ENCODE measurements around the gene CATSPERZ. TPM values are rescaled to one million over a fixed set of nuclear protein-coding genes. Genes with fewer than 3 reads are reported as not detected.

The CATSPERZ gene
- total and polyA plus RNA-seq, 2 of the 8 experiments (the other 6 are each of a cell fraction or from before 2014, with no cell fraction given) = 0.77 TPM; not detected in 1

GRCh38 chr11:64353715-64354506 is 53.8 kb downstream of the CATSPERZ start:
- Histone ChIP-seq H2BK12ac (ENCODE audit: low read depth, low read length) (no peak overlapping the region; the same call in 1 of the 2 replicates), H2AK5ac (ENCODE audit: low read depth, low read length) (peak overlapping the region; percentile 86; the same call in 1 of the 2 replicates), H2BK120ac (replicated peaks; ENCODE audit: low read depth, low read length) (no peak overlapping the region), H3K27ac (ENCODE audit: low read depth, low read length) (no peak overlapping the region), H3K36me3 (ENCODE audit: control insufficient read depth in 2 of 4, insufficient read depth in 4 of 4, low read length in 3 of 4) (no peaks in the 10 kb centered on the region), H3K4me1 (replicated peaks in 1 of 4; ENCODE audit: control insufficient read depth in 3 of 4, insufficient read depth in 4 of 4, low read length in 3 of 4) (peaks cover 0 to 30% (median 20%) of the 10 kb centered on the region in 4 experiments; a peak in 6 of 7 replicates), H3K23me2 (ENCODE audit: low read depth, low read length) (no peaks in the 10 kb centered on the region; the same call in 1 of the 2 replicates), H3K27me3 (replicated peaks in 1 of 4; ENCODE audit: control insufficient read depth in 3 of 4, extremely low read depth in 1 of 4, insufficient read depth in 3 of 4, low read length in 3 of 4) (no peaks in the 10 kb centered on the region), H4K91ac (replicated peaks; ENCODE audit: insufficient read length, low read length) (peak overlapping the region; percentile 54), H3K79me1 (ENCODE audit: low read depth, low read length) (no peaks in the 10 kb centered on the region), H2BK5ac (ENCODE audit: low read depth, low read length) (peak overlapping the region; percentile 35; the same call in 1 of the 2 replicates), H3K4me2 (ENCODE audit: insufficient read depth in 1 of 2, low read depth in 2 of 2, low read length in 2 of 2) (no peak overlapping the region), H4K8ac (ENCODE audit: extremely low read depth, insufficient read depth, low read length) (peak overlapping the region; percentile 76), H2BK20ac (ENCODE audit: low read length) (0 out of 2 replicates have a peak overlapping the region, but pooled peaks have one; percentile 32), H3K4ac (replicated peaks; ENCODE audit: insufficient read length, low read depth, low read length) (no peak overlapping the region), H3K9me3 (ENCODE audit: insufficient read depth in 2 of 2, low read depth in 1 of 2, low read length in 1 of 2) (no peaks in the 10 kb centered on the region), H3K56ac (replicated peaks; ENCODE audit: insufficient read length, low read depth, low read length) (no peak overlapping the region), H3K18ac (ENCODE audit: extremely low read depth, low read length) (no peak overlapping the region; the same call in none of the 2 replicates), H2AFZ (ENCODE audit: low read length) (no peak overlapping the region), H4K5ac (ENCODE audit: insufficient read length, low read depth, low read length) (no peak overlapping the region), H4K20me1 (replicated peaks in 1 of 2; ENCODE audit: control insufficient read depth in 1 of 2, insufficient read depth in 2 of 2, low read length in 2 of 2) (no peaks in the 10 kb centered on the region), H2BK15ac (ENCODE audit: low read length) (0 out of 2 replicates have a peak overlapping the region, but pooled peaks have one; percentile 81), H3K9ac (replicated peaks in 1 of 4; ENCODE audit: extremely low read depth in 1 of 4, low read depth in 3 of 4, low read length in 3 of 4) (no peak overlapping the region), H3K79me2 (ENCODE audit: control insufficient read depth in 1 of 2, insufficient read depth in 2 of 2, low read length in 2 of 2) (no peaks in the 10 kb centered on the region), H3K23ac (ENCODE audit: insufficient read length) (no peak overlapping the region), H3K4me3 (ENCODE audit: extremely low read depth in 1 of 4, insufficient read depth in 2 of 4, low read depth in 3 of 4, low read length in 4 of 4) (no peak overlapping the region), H3K14ac (ENCODE audit: insufficient read length) (no peak overlapping the region)
- CTCF ChIA-PET (ENCODE audit: partially characterized antibody) = interaction anchor here (0.6 to 37.6 kb wide), 26 partner anchors 15 to 868 kb away, joined by 3 to 614 read pairs (median 6); partner anchors contain the start of genes CATSPERZ, CCDC88B, ESRRA and NUDT22
- TF ChIP-seq GABPA (IDR thresholded peaks at IDR 0.05; ENCODE audit: borderline replicate concordance, insufficient read depth, low read length) (no peak), RAD21 (IDR thresholded peaks at IDR 0.05 in 1 of 2, conservative IDR thresholded peaks at IDR 0.05 in 1 of 2; ENCODE audit: low read depth in 2 of 2, low read length in 2 of 2) (no peak), POLR2AphosphoS5 (IDR thresholded peaks at IDR 0.05; ENCODE audit: low read depth, low read length) (no peak), SRF (IDR thresholded peaks at IDR 0.05; ENCODE audit: low read depth, low read length) (no peak)
- POLR2A ChIA-PET (ENCODE audit: partially characterized antibody) = interaction anchor here (1.0 to 6.2 kb wide), 8 partner anchors 12 to 147 kb away, joined by 3 to 47 read pairs (median 6); partner anchors contain the start of genes ESRRA, FERMT3, PRDX5 and TRMT112
- FAIRE-seq = no peak
- DNase-seq (ENCODE audit: low read depth in 1 of 2, low spot score in 2 of 2) = no peak
- 93% methylated on average over 15 of the region's 20 CpGs; no CpG with 5 or more reads in 1 of the 2 experiments for WGBS, 2 experiments (ENCODE audit: extremely low coverage in 1 of 2, insufficient coverage in 1 of 2, insufficient read length in 1 of 2, insufficient replicate concordance in 2 of 2, low coverage in 1 of 2, low lambda C conversion rate in 2 of 2, missing lambda C conversion rate in 1 of 2)
